SKM-1 treated with dmso at 0.1 percent for 144 hours (cell line): ENCODE results near the gene TUBA1C.
A peak's percentile ranks its signal among the peaks of the same experiment; 100 is the strongest.
"Not testable (repeated sequence)": the region's sequence is repeated elsewhere in the genome, so short reads cannot be mapped to it uniquely, and the experiment has no call there.

Source experiments
- DNase-seq: peaks from one replicate; lab custom pipeline; 2025; ENCODE audit not compliant: unreplicated experiment; lab: John Stamatoyannopoulos, UW

The TUBA1C gene

DNA sequence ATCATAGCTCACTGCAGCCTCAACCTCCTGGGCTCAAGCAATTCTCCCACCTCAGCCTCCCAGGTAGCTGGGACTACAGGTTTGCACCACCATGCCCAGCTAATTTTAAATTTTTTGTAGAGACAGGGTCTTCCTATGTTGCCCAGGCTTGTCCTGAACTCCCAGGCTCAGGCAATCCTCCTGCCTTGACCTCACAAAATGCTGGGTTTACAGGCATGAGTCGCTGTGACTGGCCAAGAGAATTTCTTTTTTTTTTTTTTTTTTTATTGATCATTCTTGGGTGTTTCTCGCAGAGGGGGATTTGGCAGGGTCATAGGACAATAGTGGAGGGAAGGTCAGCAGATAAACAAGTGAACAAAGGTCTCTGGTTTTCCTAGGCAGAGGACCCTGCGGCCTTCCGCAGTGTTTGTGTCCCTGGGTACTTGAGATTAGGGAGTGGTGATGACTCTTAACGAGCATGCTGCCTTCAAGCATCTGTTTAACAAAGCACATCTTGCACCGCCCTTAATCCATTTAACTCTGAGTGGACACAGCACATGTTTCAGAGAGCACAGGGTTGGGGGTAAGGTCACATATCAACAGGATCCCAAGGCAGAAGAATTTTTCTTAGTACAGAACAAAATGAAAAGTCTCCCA, 18.0 kb downstream of the TUBA1C start:
- DNase-seq, result not testable (repeated sequence)

DNA sequence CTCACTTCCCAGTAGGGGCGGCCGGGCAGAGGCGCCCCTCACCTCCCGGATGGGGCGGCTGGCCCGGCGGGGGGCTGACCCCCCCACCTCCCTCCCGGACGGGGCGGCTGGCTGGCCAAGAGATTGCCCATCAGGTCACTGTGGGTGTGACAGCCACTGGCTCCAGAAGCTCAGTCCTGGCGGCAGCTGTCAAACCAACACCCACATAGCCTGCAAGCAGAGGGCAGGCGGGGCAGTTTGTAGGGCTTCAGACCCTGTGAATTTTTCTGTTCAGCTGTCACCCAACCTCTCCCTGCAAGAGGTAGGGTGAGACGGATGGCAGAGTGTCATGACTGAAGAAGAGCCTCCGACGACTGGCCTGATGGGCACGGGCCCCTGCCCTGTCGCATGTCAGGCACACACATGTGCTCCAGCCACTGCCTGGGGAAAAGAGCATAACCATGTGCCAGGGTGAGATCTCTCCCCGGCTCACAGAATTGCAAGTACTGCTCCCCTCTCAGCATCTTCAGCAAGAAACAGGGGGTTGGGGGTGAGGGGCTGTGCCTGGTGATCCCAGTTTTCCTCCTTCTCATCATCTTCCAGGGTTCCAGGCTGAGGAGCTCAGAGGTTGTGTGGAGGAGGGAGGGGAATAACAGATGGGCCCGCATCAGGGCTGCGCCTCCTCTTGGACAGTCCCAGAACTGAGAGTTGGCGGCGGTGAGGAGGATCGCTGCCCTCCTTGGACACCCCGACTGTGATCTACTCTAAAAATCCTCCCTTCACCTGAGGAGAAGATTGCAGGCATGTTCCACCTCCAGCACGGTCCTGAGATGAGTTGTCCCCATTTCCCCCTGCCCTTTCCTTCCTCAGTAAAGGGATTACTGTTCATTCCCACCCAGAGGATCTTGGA, 18.9 kb downstream of the TUBA1C start:
- DNase-seq, result no peak

DNA sequence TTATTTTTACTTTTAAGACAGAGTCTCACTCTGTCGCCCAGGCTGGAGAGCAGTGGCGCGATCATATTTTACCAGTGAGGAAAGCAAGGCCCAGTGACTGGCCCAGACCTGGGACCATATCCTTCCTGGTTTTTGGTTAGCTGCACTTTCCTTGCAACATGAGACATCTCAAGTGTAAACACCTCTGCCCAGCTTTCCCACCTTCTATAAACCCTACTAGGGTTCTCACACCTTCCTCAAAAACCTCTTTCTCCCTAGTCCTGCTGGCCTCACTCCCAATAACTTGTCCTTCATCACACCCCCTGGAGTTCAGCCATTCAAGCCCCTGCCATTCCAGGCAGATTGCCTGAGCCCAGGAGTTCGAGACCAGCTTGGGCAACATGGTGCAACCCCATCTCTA, 19.8 kb downstream of the TUBA1C start:
- no peak for DNase-seq

DNA sequence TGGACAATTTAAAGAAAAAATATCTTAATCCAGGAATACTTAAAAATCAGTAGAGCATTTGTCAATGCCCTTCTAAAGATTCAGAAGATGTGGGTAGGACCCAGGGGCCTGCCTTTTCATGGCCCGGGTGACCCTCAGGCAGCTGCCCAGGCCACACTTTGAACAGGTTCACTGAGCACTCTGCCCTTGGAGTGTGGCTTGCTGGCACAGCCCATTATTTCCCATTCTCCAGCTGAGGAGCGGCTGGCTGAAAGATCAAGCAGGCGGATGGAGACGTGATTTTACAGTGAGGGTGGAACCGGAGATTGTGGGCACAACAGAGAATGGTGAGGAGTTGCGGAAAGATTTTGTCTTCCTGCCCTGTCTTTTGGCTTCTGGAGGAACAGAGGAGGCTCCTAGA, 23.0 kb downstream of the TUBA1C start:
- DNase-seq, result no peak

DNA sequence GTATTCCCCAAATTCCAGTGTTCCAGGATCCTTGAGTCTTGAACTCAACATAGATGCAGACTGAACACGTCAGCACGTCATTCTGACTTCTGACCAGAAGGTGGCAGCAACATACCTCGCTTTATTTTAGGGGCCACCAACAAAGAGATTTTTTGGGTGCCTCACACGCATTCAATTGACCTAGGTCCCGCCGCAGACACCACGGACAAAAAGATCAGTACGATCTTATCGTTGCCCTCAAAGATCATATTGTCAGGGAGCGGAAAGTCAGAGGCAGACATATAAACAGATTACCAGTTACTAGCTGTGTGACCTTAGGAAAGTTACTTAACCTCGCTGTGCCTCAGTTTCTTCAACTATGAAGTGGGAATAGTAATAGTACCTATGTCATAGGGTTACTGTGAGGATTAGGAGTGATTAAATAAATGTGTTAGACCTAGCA, 23.6 kb downstream of the TUBA1C start:
- DNase-seq, result peak; percentile 17

DNA sequence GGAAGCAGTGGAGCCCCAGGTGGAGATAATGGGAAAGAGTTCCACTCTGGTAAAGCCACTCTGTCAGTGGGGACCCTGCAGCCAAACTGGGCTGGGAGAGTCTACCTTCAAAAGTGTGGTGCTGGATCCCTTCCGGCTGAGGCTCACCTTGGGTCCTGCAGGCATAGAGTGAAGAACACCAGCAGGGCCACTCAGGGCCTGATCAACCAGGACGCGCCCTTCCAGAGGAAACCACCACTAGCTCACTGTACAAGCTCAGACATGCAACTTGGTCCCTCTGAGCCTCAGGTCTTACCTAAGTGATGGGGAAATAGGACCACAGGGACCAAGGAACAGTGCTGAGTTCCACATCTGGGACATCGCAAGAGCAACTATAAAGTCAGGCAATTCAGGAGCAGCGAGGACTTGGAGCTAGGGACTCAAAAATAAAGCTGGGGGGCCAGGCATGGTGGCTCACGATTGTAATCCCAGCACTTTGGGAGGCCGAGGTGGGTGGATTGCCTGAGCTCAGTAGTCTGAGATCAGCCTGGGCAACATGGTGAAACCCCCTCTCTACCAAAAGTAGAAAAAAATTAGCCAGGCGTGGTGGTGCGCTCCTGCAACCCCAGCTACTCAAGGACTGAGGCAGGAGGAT, 24.2 kb downstream of the TUBA1C start:
- no peak for DNase-seq

DNA sequence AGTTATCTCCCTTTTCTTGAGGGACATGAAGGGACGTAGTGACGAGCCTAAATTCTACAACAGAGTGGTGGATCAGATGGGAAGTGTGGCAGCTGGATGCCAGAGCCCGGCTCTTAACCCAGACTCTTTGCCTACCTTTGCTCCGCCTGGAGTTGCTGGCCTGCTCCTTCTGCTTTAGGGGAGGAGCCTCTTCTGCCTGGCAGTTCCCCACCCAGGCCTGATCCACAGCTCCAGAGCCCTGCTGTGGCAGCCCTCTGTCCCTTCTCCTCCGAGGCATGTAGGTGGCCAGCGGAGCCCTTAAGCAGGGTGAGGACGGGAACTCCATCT, 27.8 kb downstream of the TUBA1C start:
- no peak for DNase-seq

DNA sequence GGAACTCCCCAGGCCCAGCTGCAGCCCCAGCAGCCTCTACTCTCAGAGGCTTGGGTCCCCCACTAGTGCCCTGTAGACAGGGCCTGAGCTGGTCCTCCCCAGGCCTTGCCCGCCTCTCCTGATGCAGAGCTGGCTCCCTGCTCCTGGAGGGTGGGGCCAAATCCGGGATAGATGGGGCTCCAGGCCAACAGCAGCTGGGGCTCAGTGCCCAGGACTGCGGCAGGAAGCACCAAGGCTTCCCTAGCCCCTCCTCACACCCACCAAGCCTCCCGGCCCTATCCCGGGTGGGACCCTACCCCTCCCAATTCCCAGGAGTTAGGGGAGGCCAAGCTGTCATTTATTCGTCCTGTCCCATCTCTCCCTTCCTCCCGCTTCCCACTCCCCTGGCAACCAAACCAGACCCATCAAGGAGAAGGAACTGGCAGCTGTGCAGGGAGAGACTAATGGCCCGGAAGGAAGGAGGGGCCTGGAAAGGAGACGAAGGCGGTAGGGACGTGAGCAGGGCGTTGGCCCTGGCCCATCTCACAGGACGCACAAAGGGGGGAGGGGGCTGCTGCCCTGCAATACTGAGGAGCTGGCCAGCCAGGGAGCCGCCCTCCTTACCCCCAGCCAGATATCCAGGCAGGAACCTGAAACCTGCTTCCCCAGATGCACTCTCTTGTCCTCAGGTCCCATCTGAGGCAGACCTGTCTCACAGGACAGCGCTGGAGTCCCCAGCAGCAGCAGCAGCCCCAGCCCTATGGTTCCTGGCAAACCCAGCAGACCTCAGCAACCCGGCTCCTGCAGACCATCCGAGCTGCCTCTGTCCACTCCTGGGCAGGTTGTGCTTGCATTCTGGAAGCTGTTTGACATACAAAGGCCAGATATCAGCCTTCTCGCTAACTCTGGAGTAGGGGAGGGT, 28.4 kb downstream of the TUBA1C start:
- no peak for DNase-seq

DNA sequence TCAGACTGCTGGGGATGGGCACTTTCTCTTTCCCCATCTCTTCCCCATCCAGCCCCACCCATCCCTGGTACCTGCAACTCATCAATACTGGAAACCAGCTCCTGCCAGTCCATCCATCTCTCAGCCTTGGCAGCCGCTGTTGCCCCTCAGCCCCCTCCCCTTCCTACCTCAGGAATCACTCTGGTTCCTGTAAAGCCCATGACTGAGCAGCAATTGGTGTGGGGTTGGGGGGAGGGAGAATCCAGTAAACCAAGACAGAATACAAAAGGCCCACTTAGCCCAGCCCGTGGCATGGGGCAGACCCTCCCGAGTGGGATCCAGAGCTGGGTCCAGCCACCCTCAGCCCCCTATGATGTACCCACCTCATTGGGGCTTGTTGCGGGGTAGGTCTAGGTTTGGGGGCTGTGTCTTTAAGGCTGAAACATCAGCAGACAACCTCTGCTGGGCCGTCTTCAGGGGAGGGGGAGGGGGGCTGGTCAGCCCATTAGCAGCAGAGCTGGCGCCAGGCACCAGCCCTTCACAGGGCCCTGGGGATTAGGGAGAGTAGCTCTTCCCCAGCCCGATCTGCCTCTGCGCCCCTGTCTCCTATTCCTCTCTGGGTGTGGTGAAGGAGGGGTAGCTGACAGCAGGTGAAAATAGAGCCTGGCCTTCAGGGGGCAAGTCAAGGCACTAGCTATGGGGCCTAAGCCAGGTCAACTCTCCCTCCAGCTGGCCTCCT, 29.4 kb downstream of the TUBA1C start:
- no peak for DNase-seq

DNA sequence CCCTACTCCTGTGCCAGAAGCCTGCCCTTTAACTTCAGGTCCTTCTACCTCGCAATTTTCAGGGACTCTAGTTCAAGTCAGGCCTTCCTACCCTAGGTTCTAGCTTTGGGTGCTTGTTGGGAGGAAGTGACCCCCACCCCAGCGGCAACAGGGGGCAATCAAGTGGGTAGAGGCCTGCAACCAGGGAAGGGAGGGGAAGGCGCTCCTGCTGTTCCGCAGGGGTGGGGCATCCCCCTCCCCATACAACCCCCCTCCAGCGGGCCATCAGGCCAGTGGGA, 29.9 kb downstream of the TUBA1C start:
- no peak for DNase-seq

DNA sequence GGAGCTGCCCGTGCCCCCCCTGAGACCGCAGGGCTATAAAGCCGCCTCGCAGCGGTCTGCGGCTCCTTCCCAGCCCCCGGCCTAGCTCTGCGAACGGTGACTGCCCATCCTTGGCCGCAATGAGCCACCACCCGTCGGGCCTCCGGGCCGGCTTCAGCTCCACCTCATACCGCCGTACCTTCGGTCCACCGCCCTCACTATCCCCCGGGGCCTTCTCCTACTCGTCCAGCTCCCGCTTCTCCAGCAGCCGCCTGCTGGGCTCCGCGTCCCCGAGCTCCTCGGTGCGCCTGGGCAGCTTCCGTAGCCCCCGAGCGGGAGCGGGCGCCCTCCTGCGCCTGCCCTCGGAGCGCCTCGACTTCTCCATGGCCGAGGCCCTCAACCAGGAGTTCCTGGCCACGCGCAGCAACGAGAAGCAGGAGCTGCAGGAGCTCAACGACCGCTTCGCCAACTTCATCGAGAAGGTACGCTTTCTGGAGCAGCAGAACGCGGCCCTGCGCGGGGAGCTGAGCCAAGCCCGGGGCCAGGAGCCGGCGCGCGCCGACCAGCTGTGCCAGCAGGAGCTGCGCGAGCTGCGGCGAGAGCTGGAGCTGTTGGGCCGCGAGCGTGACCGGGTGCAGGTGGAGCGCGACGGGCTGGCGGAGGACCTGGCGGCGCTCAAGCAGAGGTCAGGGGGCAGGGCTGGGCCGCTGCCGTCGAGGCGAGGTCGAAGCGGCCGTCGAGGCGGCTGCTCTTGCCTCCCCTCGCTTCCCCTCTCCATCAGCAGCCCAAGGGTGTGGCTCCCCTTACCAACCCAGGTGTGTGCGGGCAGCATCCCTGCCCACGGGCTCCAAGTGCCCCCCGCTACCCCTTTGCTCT, 30.4 kb downstream of the TUBA1C start, which contains the start of gene PRPH:
PRPH (plus strand) TSS at position 66 of the 855 bp plus-strand sequence; CDS start at position 120, 54 bp downstream.
- no peak for DNase-seq

DNA sequence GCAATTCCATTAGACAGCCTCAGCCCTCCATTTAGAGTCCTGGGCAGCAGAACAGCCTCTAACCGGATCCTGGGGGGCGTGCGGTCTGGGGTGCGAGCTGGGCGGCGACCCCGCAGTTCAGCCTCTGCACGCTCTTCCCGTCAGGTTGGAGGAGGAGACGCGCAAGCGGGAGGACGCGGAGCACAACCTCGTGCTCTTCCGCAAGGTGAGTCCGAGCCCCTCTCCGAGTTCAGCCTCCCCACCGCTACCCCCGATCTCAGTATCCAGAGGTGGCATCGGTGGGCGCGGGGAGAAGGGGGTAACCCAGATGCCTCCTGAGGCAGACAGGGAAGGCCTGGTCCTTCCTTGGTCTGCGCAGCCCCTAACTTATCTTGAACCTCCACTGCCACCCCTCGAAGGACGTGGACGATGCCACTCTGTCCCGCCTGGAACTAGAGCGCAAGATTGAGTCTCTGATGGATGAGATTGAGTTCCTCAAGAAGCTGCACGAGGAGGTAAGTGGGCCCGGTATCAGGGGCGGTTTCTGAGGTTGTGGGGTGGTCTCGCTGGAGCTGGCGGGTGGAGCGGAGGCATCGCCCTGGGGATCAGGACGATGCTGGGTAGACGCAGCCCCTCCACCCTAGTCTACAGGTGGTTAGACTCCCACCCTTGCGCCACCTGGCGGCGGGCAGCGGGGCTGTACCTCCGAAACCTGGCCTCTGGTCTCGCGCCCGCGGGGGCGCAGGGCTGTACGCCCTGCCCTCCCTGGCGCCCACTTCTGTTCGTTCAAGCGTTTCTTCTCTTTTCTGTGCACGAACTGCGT, 31.4 kb downstream of the TUBA1C start:
- no peak for DNase-seq

DNA sequence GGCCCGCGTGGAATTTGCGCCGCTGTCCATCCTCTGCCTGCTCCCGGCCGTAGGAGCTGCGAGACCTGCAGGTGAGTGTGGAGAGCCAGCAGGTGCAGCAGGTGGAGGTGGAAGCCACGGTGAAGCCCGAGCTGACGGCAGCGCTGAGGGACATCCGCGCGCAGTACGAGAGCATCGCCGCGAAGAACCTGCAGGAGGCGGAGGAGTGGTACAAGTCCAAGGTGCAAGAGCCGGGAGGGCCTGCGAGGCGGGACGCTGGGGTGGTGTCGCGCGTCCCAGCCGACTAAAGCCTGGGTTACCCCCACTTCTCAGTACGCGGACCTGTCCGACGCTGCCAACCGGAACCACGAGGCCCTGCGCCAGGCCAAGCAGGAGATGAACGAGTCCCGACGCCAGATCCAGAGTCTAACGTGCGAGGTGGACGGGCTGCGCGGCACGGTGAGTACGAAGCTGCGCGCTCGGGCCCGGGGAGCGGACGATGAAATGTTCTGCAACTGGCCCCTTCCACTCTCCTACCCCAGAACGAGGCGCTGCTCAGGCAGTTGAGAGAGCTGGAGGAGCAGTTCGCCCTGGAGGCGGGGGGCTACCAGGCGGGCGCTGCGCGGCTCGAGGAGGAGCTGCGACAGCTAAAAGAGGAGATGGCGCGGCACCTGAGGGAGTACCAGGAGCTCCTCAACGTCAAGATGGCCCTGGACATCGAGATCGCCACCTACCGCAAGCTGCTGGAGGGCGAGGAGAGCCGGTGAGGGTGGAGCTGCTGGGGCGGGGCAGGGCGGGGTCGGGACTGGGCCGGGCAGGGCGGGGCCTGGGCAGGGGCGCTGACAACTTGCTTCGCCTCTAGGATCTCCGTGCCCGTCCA, 32.2 kb downstream of the TUBA1C start:
- DNase-seq, result no peak

DNA sequence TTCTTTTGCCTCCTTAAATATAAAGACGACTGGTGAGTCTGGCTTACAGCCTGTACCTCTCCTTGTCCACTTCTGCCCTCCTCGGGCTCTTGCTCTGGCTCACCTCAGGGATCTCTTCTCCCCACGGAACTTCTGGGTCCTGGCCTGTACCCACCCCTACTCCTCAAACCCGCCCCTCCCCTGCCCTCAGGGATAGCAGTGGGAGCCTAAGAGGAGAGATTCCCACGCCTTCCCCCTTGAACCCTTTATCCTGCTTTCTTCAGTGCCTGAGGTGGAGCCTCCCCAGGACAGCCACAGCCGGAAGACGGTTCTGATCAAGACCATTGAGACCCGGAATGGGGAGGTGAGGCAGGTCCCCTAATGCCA, 32.8 kb downstream of the TUBA1C start:
- DNase-seq, result no peak

DNA sequence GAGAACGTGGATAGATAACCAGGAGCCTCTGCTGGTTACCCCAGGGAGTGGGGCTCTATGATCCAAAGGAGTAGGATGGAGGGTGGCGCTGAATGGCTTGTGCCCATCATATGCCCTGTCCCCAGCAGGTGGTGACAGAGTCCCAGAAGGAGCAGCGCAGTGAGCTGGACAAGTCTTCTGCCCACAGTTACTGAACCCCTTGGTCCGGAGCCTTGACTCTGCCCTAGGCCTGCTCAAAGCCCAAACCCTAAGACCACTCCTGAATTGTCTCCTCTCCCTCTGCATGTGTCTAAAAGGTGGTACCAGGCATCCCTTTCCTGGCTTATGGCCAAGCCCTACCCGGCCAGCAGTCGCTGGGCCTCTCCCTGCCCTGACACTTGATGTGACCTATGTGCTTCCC, 33.3 kb downstream of the TUBA1C start:
- DNase-seq, result no peak

DNA sequence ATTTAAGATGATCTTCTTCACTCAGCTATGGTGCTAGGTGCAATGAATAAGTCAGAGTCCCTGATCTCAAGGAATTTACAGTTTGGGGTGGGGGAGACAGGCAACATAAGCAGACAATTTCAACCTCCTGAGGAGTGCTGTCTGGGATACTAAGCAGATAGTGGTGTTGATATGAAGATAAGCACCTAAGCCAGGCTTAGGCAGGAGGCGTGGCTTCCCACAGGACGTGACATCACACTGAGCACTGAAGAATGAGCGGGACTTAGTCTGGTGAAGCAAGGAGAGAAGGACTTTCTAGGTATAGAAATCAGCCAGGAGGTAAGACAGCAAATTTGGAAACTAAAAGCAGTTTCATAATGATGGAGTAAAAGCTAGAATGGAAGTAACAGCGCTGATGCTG, 36.9 kb downstream of the TUBA1C start:
- no peak for DNase-seq

DNA sequence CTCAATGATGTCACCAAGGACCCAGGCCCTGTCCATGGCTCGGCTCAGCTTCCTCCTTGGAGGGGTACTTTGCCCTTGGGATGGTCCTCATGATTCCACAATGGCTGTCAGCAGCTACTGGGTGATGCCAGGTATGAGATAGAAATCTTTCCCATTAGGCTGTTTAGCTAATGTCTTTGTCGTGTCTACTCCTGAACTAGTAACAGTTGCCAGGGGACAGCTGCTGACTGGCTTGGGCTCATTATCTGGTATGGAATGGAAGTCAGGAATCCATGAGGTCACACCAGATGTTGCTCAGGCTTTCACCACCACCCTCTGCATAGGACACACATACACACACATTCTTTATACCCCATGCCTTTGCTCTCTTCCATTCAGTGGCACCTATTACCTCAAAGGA, 39.3 kb downstream of the TUBA1C start:
- no peak for DNase-seq
